HepG2 (cell line): ENCODE measurements around the gene FOLR3. TPM values are rescaled to one million over a fixed set of nuclear protein-coding genes. Genes with fewer than 3 reads are reported as not detected.
"Not testable (repeated sequence)": the region's sequence is repeated elsewhere in the genome, so short reads cannot be mapped to it uniquely, and the experiment has no call there.

ENCODE experiments used
- ATAC-seq: fragments of 200-7000 bp; cut with Tn5 transposase; 3 replicates; pipeline ENCODE4 v1.9.1; 2020; ENCODE audit warnings: mild to moderate bottlenecking, moderate library complexity
- BruUV-seq: library from RNA; stranded (reverse); fragments of 400-500 nt; replicated peaks from 2 replicates; lab custom pipeline; 2021; lab: Mats Ljungman, UMichigan
- CTCF ChIA-PET: fragments of 300-600 bp; formaldehyde crosslinking; extraction: SDS; loops from one replicate; lab custom pipeline; 2021; ENCODE audit warnings: low total read pairs, inconsistent platforms, low intra/inter-chr PET ratio; lab: Yijun Ruan, JAX
- POLR2A ChIA-PET: fragments of 350-600 bp; sonication (Branson Sonifier 250); formaldehyde crosslinking; loops from one replicate; lab custom pipeline; 2020; ENCODE audit warnings: antibody characterized with exemption, inconsistent platforms; lab: Yijun Ruan, JAX
- DNase-seq: peaks from one replicate; pipeline ENCODE4 v3.0.0-alpha.2; 2015; ENCODE audit warnings: low spot score
- FAIRE-seq: peaks from 3 replicates; lab custom pipeline; 2011; peaks lifted over from hg19 to GRCh38; lab: Jason Lieb, UNC
- H2AFZ ChIP-seq: one replicate; pipeline ENCODE4 v1.6.1; 2011; ENCODE audit warnings: low read length, inconsistent platforms
- H3K27ac ChIP-seq: fragments of 300-600 bp; 3 replicates; pipeline ENCODE4 v1.8.0; 2011; ENCODE audit warnings: mixed run types, mild to moderate bottlenecking, mixed read lengths, low read length, inconsistent platforms; ENCODE audit not compliant: insufficient read depth; ENCODE audit errors: extremely low read length
- H3K27me3 ChIP-seq, 2 experiments: fragments of 200-600 bp in 1 of 2; 2 replicates in 1 of 2; 3 replicates in 1 of 2; pipeline versions ENCODE4 v1.6.0 to v1.8.0; 2011; ENCODE audit warnings: low read length in 2 of 2, mild to moderate bottlenecking in 2 of 2, moderate library complexity in 2 of 2, inconsistent platforms in 1 of 2; ENCODE audit not compliant: insufficient read depth in 2 of 2, control insufficient read depth in 1 of 2
- H3K36me3 ChIP-seq, 2 experiments: fragments of 200-600 bp in 1 of 2; replicated peaks in 1 of 2; 2 replicates in 1 of 2; 3 replicates in 1 of 2; pipeline versions ENCODE4 v1.5.1 to v1.8.0; 2011; ENCODE audit warnings: low read length in 2 of 2, inconsistent platforms in 1 of 2; ENCODE audit not compliant: insufficient read depth in 2 of 2, control insufficient read depth in 1 of 2
- H3K4me1 ChIP-seq: 2 replicates; pipeline ENCODE4 v1.5.1; 2012; ENCODE audit warnings: low read length, inconsistent platforms; ENCODE audit not compliant: insufficient read depth
- H3K4me2 ChIP-seq: 2 replicates; pipeline ENCODE4 v1.6.0; 2011; ENCODE audit warnings: low read depth, low read length, inconsistent platforms
- H3K4me3 ChIP-seq, 3 experiments: fragments of 200-600 bp in 1 of 3; sonication (generic), shearing (Covaris generic) in 1 of 3; replicated peaks in 1 of 3; 2 replicates each; pipeline ENCODE4 v1.5.1; 2011 to 2016; ENCODE audit warnings: low read length in 3 of 3, inconsistent platforms in 2 of 3, low read depth in 2 of 3, mild to moderate bottlenecking in 2 of 3, control low read depth in 1 of 3, mixed read lengths in 1 of 3; ENCODE audit not compliant: insufficient read depth in 1 of 3
- H3K79me2 ChIP-seq: one replicate; pipeline ENCODE4 v1.6.1; 2011; ENCODE audit warnings: low read length, inconsistent platforms; ENCODE audit not compliant: insufficient read depth
- H3K9ac ChIP-seq: 2 replicates; pipeline ENCODE4 v1.6.0; 2011; ENCODE audit warnings: mild to moderate bottlenecking, low read depth, low read length, inconsistent platforms; ENCODE audit not compliant: insufficient read depth
- H3K9me3 ChIP-seq: 2 replicates; pipeline ENCODE4 v1.5.1; 2012; ENCODE audit warnings: mild to moderate bottlenecking, low read length
- H4K20me1 ChIP-seq: 2 replicates; pipeline ENCODE4 v1.6.0; 2011; ENCODE audit warnings: inconsistent platforms, mild to moderate bottlenecking, low read length, moderate library complexity; ENCODE audit not compliant: insufficient read depth
- CTCF ChIP-seq: sonication (generic); formaldehyde crosslinking; IDR thresholded peaks from 2 replicates; pipeline ENCODE4 v1.5.0; 2020; ENCODE audit warnings: mild to moderate bottlenecking, missing genetic modification reagents, moderate library complexity
- PATZ1 ChIP-seq: sonication (generic); formaldehyde crosslinking; IDR thresholded peaks from 2 replicates; pipeline ENCODE4 v1.4.0; 2020; ENCODE audit warnings: missing genetic modification reagents
- STAG1 ChIP-seq: sonication (generic); formaldehyde crosslinking; IDR thresholded peaks from 2 replicates; pipeline ENCODE4 v1.4.0; 2020; ENCODE audit warnings: missing genetic modification reagents
- WGBS: methylation state at CpG from one replicate; pipeline ENCODE4 v1.1.6; 2017; ENCODE audit warnings: low lambda C conversion rate; 5-methylcytosine and 5-hydroxymethylcytosine counted together
- in situ Hi-C: cut with HindIII; loops from 2 replicates; pipeline ENCODE4 v1.10.0; 2017; ENCODE audit warnings: low pct_unique_long_range_greater_than_20kb; ENCODE audit not compliant: extremely low pct_ligation_motif_present
- intact Hi-C: fragments of 100-400 bp; cut with micrococcal nuclease; formaldehyde crosslinking; loops from one replicate; pipeline ENCODE4 v1.10.0; 2022; ENCODE audit not compliant: unreplicated experiment
- polyA plus RNA-seq, 8 experiments: library from polyadenylated mRNA; depleted of rRNA in 3 of 8; stranded (reverse) in 7 of 8; unstranded in 1 of 8; fragments of >200 nt; fragmentation: Illumina TruSeq in 4 of 8; extraction: Trizol in 4 of 8; gene quantifications; 2 replicates each; pipeline versions ENCODE4 v1.2.1 to v1.2.3, GENCODE V29; 2011 to 2016; ENCODE audit warnings: low read depth in 4 of 8, missing spikeins in 1 of 8, mixed read lengths in 1 of 8; ENCODE audit not compliant: insufficient read depth in 1 of 8
- total RNA-seq, 5 experiments: library from RNA; depleted of rRNA; stranded (reverse); fragments of >200 nt; fragmentation: Illumina TruSeq; extraction: Trizol; gene quantifications; 2 replicates each; pipeline ENCODE4 v1.2.3, GENCODE V29; 2016; ENCODE audit warnings: low read depth in 1 of 5

FOLR3 gene
- total and polyA plus RNA-seq, 2 of the 13 experiments (the other 11 are each of a cell fraction or from before 2014, with no cell fraction given): not detected

GRCh38 chr11:72181553-72181958 lies 46.0 kb downstream of the FOLR3 start:
- FAIRE-seq: peak; percentile 28
- not testable (repeated sequence) for H3K4me2 ChIP-seq, H2AFZ ChIP-seq

More at GRCh38 chr11:72181553-72181958, 46.0 kb downstream of the FOLR3 start:
- H3K79me2 ChIP-seq, in situ Hi-C loops, BruUV-seq, H3K4me3 ChIP-seq, DNase-seq, H3K27me3 ChIP-seq, H3K27ac ChIP-seq, H4K20me1 ChIP-seq, H3K36me3 ChIP-seq, POLR2A ChIA-PET, H3K9me3 ChIP-seq: not testable (repeated sequence)
- WGBS: 38% methylated on average over 3 of the region's 3 CpGs
- ATAC-seq: peak; percentile 73
- intact Hi-C loops: loop anchor here (2.0 kb wide), 1 partner anchor 39 kb away; no protein-coding TSS in a partner anchor
- peak; percentile 47 for TF ChIP-seq STAG1 (CRISPR knock-in tag)
- TF ChIP-seq CTCF (CRISPR knock-in tag): peak; percentile 75
- peak; percentile 70 for TF ChIP-seq PATZ1 (CRISPR knock-in tag)
- TF ChIP-seq, all 625 proteins: peak for 3; not testable (repeated sequence) for 622
- CTCF ChIA-PET, H3K9ac ChIP-seq, H3K4me1 ChIP-seq: not testable (repeated sequence)
